NT2/D1 (cell line): ENCODE results near the gene PTPRN2.

Source experiments
- YY1 ChIP-seq: IDR thresholded peaks from 2 replicates; pipeline ENCODE4 v1.6.1; 2011; ENCODE audit not compliant: insufficient read length, insufficient read depth
- ZNF274 ChIP-seq: IDR thresholded peaks from 2 replicates; pipeline ENCODE4 v1.6.1; 2011; ENCODE audit warnings: mild to moderate bottlenecking, low read depth, low read length

DNA sequence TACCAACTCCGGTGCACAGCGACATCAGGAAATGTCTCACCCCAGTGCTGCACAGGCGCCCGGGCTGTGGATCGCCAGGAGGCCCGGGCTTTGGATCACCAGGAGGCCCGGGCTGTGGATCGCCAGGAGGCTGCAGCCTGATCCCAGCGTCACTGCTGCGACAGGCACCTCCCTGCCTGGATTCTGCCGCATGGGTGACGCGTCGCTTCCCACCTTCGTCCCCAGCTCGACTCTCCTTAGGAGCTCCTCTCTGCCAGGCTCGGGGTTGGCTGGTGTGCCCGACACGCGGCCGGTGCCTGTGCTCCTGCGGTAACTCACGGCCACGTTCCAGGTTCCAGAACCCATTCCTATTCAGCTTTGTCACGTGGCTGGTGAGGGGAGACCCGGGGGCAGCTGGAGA lies 993.3 kb downstream of the PTPRN2 start:
- TF ChIP-seq YY1 = no peak
- no peak for TF ChIP-seq ZNF274
